Daoy (cell line): ENCODE results near the gene RAB1B. TPM values are rescaled to one million over a fixed set of nuclear protein-coding genes. Genes with fewer than 3 reads are reported as not detected.

Source experiments
- DNase-seq: peaks from one replicate; pipeline ENCODE4 v3.0.0-alpha.2; 2015; ENCODE audit warnings: low read depth
- total RNA-seq: library from RNA; depleted of rRNA; stranded (reverse); fragments of >200 nt; shearing (Covaris generic); gene quantifications from 2 replicates; pipeline ENCODE4 v1.2.3, GENCODE V29; 2014; rRNA removed

Gene RAB1B
- total RNA-seq, 1 experiment from 2014 or later, result 77.0 TPM

DNA sequence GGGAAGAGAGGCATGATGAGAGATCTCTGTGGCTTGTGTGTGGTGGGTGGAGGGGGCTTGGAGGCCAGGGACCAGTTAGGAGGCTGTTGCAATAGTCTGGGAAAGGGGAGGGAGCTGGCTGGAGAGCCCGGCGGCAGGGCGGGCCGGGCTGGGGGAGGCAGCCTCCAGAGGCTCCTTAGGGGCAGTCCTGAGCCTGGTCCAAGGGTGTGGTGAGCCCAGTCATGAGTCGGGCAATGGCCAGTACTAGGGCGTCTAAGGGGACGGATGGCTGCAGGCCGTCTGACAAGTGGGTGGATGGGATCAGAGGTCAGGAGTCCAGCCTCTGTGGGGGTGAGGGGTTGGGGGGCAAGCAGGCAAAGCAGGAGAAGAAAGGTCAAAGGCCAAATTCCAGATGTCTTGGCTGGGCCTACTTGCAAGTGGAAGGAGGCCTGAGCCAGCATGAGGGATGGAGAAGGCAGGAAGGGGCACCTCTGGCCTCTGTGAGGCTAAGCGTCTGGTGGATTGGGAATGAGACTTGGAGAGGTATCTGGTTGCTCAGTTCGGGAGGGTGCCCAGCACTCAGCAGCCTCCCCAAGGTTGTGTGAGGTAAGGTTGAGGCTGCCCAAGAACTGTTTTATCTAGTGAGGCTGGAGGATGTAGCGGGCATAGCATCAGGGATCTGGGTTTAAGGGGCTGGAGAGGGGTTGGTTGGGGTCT is 54.4 kb downstream of the RAB1B start:
- no peak for DNase-seq

- no peak for DNase-seq
Measured at GRCh38 chr11:66323684-66324083, 55.2 kb downstream of the RAB1B start.

- no peak for DNase-seq
Measured at GRCh38 chr11:66324664-66325063, 56.2 kb downstream of the RAB1B start.

DNA sequence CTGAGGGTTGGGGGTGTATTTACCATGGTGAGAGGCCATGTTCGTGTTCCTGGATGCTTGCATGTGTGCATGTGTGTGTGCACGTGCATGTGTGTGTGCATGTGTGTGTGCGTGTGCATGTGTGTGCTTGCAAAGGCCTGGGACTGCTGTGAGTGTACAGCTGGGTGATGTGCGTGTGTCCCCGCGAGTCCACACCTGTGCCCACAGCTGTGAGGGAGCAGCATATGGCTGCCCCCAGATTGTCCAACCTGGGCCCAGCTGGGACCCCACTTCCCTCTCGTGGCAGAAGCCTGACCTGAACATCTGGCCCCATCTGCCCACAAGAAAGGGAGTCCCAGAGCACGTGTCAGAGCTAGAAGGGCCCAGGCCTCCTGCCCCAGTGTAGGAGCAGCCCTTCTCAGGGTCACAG is 56.8 kb downstream of the RAB1B start:
- DNase-seq, result no peak

DNA sequence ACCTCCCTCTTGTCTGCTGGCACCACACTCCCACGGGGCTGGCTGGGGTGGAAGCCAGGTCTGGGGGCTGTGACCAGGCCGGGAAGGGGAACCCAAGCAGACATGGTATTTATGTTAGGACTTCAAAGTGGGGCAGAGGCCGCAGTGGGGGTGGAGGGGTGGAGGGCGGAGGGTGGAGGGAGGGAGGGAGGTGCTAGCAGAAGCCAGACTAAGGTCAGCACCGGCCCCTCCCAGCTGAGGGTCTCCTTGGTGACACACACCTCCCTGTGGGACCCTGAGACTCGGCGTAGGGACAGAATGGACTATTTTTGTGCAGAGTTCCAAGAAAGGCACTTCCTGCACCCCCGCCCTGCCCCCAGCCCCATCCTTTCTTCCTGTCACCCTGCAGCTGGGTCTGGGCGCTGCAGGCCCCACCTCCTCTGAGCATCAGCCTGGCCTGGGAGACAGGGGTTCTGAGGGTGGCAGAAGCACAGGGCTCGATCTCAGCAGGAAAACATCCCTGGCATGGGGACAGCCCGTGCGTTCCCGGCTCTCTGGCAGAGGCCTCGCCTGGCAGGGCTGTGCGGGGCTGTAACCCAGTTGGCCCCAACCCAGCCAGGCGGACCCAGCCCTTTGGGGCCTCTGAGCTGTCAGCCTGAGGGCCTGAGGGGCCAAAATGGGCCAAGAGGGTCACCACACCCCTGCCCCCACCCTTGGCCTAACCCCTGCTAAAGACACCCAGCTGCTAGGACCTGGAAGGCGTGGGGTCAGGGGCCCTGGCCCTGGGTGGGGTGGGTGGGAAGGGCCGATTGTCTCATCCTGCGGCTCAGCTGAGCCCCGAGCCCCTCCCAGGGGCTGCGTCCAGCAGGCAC is 58.0 kb downstream of the RAB1B start:
- peak; percentile 49 for DNase-seq

Other genes with a start within 250 kb of the RAB1B start
- gene CATSPER1, start 242.2 kb upstream of the RAB1B start, total RNA-seq, result 0.45 and 1.3 TPM in 2 replicates
- not detected in 2 replicates for gene GAL3ST3, start 219.5 kb upstream of the RAB1B start, total RNA-seq
- 257 and 289 TPM in 2 replicates for gene SF3B2, start 216.3 kb upstream of the RAB1B start, total RNA-seq
- gene PACS1, start 198.4 kb upstream of the RAB1B start, total RNA-seq, result 10.9 and 13.0 TPM in 2 replicates
- gene KLC2, start 10.9 kb upstream of the RAB1B start, total RNA-seq, result 14.2 and 22.5 TPM in 2 replicates
- 0.40 and 0.98 TPM in 2 replicates for gene CNIH2, start 9.5 kb downstream of the RAB1B start, total RNA-seq
- gene YIF1A, start 20.5 kb downstream of the RAB1B start, total RNA-seq, result 135 and 143 TPM in 2 replicates
- 0.60 TPM in 1 of 2 replicates, not detected in the other for gene TMEM151A, start 23.3 kb downstream of the RAB1B start, total RNA-seq
- 0.06 TPM in 1 of 2 replicates, not detected in the other for gene CD248, start 48.4 kb downstream of the RAB1B start, total RNA-seq
- gene RIN1, start 67.8 kb downstream of the RAB1B start, total RNA-seq, result 13.2 and 14.6 TPM in 2 replicates
- 111 and 124 TPM in 2 replicates for gene BRMS1, start 76.5 kb downstream of the RAB1B start, total RNA-seq
- gene B4GAT1, start 79.0 kb downstream of the RAB1B start, total RNA-seq, result 30.0 and 34.5 TPM in 2 replicates
- 0.48 and 0.86 TPM in 2 replicates for gene SLC29A2, start 103.1 kb downstream of the RAB1B start, total RNA-seq
- gene NPAS4, start 152.4 kb downstream of the RAB1B start, total RNA-seq, result 0.11 TPM in 1 of 2 replicates, not detected in the other
- gene MRPL11, start 170.2 kb downstream of the RAB1B start, total RNA-seq, result 107 and 157 TPM in 2 replicates
- 1.8 and 2.1 TPM in 2 replicates for gene PELI3, start 198.3 kb downstream of the RAB1B start, total RNA-seq
- 77.5 and 84.0 TPM in 2 replicates for gene DPP3, start 211.8 kb downstream of the RAB1B start, total RNA-seq
- 3.9 and 15.7 TPM in 2 replicates for gene BBS1, start 242.0 kb downstream of the RAB1B start, total RNA-seq